ENCODE results near the gene ZNF558.
"Not testable (repeated sequence)": the region's sequence is repeated elsewhere in the genome, so short reads cannot be mapped to it uniquely, and the experiment has no call there.

The ZNF558 gene

DNA sequence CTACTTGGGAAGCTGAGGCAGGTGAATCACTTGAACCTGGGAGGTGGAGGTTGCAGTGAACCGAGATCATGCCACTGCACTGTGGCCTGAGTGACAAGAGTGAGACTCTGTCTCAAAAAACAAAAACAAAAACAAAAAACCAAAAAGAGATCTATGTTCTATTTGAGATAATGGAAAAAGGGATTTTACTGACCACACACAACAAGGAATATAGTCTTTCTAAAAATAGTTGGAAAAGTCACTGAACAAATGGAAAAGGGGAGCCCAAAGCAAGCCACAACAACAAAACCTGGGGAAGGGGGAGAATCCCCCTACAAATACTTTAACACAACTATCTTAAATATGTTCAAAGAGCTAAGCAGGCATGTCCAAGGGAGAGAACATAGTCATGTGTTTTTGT lies 37.3 kb downstream of the ZNF558 start:
- DNase-seq, result no peak

DNA sequence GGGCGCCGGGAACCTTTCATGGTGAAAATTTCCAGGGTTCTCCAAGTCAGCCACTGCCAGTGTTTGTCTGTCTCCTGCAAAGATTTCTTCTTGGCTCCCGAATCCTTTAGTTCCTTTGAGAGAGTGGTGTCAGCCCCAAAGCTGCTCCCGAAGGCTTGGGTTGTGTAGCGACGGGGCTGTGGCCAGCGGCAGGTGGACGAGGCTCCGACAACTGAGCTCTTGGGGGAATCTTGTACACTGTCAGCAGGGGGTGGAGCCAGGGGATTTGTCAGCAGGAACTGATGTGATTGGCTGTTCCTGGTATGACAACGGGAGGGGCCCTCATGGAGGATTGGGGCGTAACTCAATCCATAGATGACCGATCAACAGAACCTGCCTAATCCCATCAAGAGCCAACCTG lies 58.5 kb downstream of the ZNF558 start:
- DNase-seq, result not testable (repeated sequence)

DNA sequence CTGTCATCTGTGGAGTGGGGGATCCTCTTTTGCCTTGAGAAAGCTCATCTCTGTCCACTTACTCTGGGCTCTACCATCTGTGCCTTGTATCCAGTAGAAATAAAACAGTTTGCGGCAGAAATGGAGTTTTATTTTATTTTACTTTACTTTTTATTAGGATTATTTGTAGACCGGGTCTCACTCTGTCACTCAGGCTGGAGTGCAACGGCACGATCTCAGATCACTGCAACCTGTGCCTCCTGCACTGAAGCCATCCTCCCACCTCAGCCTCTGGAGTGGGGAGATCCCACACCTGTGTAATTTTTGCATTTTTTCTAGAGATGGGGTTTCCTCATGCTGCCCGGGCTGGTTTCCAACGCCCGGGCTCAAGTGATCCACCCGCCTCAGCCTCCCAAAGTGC lies 62.8 kb downstream of the ZNF558 start:
- not testable (repeated sequence) for DNase-seq

DNA sequence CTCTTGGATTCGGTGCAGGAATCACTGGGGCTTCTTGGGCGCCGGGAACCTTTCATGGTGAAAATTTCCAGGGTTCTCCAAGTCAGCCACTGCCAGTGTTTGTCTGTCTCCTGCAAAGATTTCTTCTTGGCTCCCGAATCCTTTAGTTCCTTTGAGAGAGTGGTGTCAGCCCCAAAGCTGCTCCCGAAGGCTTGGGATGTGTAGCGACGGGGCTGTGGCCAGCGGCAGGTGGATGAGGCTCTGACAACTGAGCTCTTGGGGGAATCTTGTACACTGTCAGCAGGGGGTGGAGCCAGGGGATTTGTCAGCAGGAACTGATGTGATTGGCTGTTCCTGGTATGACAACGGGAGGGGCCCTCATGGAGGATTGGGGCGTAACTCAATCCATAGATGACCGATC lies 64.8 kb downstream of the ZNF558 start:
- not testable (repeated sequence) for DNase-seq
